GM21367 (cell line): ENCODE results near the gene GABRP.
"Not testable (repeated sequence)": the region's sequence is repeated elsewhere in the genome, so short reads cannot be mapped to it uniquely, and the experiment has no call there.

Source experiments
- ATAC-seq: cut with Tn5 transposase; IDR thresholded peaks from one replicate; pipeline ENCODE4 v1.9.1; 2021; ENCODE audit not compliant: unreplicated experiment

GABRP gene

GRCh38 chr5:170783498-170784247 is at the start of gene GABRP:
Gene GABRP (plus strand): TSS chr5:170783725. CDS start chr5:170788616, 4,891 bp downstream.
- ATAC-seq = no peak

GRCh38 chr5:170736966-170737365 is 46.6 kb upstream of the GABRP start:
- ATAC-seq = no peak

DNA sequence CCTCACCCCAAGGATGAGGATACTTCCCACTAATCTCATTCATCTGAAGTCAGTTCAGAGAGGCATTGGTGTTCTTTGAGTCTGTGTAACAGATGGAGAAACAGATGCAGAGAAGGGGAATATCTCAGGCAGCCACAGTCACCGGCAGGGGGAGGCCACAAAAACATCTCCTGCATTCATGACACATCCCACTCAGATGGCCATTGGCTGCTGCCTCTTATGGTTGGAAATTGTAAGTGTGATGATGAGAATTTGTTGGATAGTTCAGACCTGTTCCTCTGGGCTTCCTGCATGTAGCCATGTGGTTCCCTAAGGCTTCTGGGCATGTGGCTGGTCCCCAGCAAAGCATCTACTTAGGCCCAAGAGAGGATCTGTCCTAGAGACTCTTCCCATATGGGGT is 45.9 kb upstream of the GABRP start:
- no peak for ATAC-seq

DNA sequence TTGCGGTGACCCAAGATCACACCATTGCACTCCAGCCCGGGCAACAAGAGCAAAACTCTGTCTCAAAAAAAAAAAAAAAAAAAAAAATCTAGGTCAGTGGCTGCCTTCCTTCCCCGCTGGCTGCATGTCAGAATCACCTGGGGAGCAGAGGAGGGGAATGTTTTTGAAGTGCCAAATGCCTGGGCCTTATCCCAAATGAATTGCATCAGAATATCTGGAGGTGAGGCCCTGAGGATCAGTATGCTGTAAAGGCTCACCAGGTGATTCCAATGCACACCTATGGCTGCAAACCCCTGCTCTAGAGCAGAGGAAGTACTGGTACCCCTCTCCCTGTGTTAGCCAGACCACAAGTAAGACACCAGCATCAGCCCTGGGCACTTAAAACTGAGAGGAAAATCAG is 44.7 kb upstream of the GABRP start:
- ATAC-seq = no peak

DNA sequence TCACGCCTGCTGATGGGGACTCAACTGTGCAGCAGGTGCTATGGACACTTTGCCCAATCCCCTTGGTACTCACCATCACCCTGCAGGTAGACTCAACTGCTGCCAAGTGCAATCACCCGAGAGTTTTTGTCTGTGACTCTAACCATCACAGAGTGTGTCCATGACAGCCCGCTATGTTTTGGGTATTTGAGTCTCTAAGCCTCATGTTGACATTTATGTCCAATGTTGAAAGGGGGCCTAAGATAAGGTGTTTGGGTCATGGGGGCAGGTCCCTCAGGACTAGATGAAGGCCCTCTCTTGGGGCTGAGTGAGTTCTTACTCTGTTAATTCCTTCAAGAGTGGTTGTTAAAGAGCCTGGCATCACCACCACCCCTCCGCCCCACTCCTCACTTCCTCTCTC is 44.1 kb upstream of the GABRP start:
- ATAC-seq = no peak

DNA sequence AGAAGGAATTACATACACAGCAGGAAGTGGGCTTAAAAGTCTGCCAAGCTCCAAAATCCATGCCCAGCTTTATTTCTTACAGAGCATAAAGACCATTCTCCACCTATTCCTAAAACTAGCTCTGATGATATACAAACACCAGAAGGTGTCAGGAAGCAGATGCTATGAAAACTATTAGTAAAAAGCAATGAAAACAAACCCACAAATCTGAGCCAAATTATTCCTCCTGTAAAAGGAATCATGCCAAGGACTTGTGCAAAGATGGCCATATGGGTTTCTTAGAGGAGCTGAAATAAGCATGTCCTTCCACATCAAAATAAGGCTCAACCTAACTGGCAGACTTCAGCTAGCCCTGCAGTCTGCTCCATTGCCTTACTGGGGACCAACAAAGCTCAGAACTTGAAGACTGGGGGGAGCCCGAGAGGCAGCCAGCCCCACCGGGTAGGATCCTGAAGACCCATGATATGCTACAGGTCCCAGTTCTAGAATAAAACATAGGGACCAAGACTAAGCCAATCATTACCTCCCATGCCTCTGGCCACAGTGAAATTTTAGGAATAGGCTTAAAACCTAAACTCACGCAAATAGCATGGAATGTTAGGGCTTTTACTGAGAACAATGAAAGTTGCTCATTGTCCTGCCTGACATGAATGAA is 42.8 kb upstream of the GABRP start:
- ATAC-seq = no peak

DNA sequence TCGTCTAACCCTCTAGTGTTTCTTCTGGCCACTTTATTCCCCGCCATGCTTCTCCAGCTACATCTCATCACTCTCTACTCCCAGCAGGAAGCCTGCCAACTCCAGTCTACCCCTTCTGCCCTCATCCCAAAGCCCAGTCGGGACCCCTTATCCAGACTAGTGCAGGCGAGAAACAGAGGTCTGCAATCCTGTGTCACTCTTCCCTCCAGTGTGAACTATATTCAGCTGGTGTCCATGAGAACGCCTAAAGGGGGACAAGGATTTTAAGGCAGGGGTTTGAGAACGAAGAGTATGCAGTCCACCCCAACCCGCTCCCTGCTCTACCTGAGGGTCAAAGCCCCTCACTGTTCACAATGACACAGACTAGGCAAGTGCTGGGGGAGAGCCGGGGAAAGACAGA is 41.7 kb upstream of the GABRP start:
- no peak for ATAC-seq

DNA sequence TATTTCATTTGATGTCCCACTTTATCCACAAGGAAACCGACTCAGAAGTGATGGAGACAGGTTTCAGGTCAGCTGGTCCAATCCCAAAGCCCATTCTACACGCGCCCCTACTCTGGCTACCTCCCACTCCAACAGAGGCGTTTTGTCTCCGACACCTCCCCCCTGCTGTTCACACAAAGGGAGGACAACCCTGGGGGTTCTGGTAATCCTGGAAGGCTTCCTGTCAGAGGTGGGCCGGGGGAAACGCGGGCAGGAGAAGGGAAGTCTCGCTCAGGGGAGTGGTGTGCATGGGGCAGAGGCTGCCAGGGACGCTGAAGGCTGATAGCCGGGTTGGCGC is 39.7 kb upstream of the GABRP start:
- ATAC-seq = no peak

GRCh38 chr5:170745481-170746071 is 37.9 kb upstream of the GABRP start:
- ATAC-seq = no peak

- ATAC-seq = no peak
These were observed 37.2 kb upstream of the GABRP start for GRCh38 chr5:170746075-170746960.

DNA sequence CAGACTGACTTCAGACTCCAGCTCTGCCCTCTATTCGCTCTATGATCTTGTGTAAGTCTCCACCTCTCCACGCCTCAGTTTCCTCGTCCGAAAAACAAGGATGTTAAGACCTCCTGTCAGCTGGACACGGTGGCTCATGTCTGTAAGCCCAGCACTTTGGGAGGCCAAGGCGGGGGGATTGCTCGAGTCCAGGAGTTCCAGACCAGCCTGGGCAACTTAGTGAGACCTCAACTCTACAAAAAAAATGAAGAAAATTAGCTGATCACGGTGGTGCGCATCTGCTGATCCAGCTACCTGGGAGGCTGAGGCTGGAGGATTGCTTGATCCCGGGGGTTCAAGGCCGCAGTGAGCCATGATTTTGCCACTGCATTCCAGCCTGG is 36.6 kb upstream of the GABRP start:
- no peak for ATAC-seq

DNA sequence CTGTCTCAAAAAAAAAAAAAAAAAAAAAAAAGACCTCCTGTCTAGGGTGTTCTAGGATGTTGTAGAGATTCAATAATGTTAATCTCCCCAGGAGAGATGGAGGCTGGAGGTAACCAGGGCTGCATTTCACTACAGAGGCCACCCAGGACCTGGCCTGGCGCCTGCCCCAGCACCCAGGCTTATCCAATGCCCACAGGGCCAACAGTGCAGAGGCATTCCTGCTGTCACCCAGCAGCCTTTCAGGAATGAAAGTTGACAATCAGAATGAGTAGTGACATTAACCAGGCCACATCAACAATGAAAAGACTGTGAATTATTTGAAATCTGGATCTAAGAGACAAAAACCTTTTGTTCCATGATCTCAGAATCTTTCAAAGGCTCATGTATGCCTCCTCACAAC is 36.2 kb upstream of the GABRP start:
- ATAC-seq = no peak

DNA sequence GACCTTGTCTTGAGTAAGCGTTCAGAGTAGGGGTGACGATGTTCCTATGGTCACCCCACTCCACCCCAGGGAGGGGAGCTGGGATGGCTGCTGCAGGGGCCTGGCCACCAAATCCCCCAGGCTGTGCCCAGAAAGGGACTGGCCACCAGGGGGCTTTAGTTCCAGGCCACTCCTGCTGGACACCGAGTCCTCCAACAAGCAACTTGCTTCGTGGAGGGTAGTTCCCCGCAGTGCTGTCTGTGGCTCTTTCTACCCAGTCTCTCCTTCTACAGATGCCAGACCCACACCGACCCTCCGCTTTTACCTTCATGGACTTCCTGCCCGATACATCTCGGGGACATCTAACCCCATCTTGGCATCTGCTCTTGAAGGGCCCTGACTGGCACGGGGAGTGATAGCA is 35.7 kb upstream of the GABRP start:
- ATAC-seq = no peak

- ATAC-seq = no peak
These were observed 34.5 kb upstream of the GABRP start for GRCh38 chr5:170748951-170749471.

GRCh38 chr5:170749911-170750431 is 33.6 kb upstream of the GABRP start:
- no peak for ATAC-seq

DNA sequence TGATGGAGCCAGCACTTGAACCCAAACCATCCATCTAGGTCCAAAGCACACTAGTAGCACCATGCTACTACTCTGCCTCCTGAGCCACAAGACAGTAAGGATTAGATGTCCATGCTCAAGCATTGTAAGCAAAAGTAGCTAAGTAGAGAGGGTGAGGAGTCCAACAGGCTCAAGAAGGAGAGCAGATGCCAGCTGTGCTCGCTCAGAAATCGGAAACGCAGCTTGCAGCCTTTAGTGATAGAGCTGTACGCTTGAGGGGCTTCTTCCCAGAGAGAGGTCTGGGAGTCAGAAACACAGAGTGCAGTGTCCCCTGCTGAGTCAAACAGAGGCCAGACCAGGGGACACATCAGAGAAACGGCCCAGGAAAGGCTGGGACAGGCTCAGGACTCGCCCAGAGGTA is 32.7 kb upstream of the GABRP start:
- ATAC-seq = no peak

GRCh38 chr5:170751631-170752030 is 31.9 kb upstream of the GABRP start:
- no peak for ATAC-seq

- ATAC-seq = no peak
These were observed 31.0 kb upstream of the GABRP start for GRCh38 chr5:170752257-170753215.

DNA sequence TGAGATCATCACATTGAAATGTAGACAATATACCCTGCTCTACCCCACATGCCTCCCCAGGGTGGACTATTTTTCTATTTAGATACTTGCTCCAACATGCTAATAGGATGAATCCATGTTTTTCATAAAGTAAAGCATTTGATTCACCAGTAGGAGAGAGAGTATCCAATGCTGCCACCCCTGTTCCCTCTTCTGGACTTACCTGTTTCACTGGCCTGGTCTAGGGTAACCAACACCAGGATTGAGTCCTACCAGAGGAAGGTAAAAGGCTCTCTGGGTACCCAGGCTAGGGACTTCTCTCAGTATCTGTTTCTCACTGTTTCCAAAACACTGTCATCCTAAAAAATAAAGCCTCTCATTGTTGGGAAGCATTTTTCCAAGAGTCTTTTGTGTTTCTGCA is 30.2 kb upstream of the GABRP start:
- ATAC-seq = no peak

GRCh38 chr5:170754508-170754907 is 29.0 kb upstream of the GABRP start:
- ATAC-seq = not testable (repeated sequence)
